HL-60 (cell line): ENCODE results near the gene FUZ.

ENCODE experiments used
- GABPA ChIP-seq: IDR thresholded peaks from 2 replicates; pipeline ENCODE4 v1.6.1; 2012; ENCODE audit warnings: low read depth
- POLR2AphosphoS5 ChIP-seq: IDR thresholded peaks from 2 replicates; pipeline ENCODE4 v1.6.1; 2012; ENCODE audit warnings: low read depth
- TF ChIP-seq, protein P1 (sequence below): IDR thresholded peaks from one replicate; pipeline ENCODE4 v1.5.1; 2011; ENCODE audit warnings: low read length, control low read depth, inconsistent platforms; ENCODE audit not compliant: insufficient read depth
- TF ChIP-seq, protein P2 (sequence below): IDR thresholded peaks from 2 replicates; pipeline ENCODE4 v1.6.1; 2012; ENCODE audit warnings: low read depth; ENCODE audit not compliant: insufficient replicate concordance

DNA sequence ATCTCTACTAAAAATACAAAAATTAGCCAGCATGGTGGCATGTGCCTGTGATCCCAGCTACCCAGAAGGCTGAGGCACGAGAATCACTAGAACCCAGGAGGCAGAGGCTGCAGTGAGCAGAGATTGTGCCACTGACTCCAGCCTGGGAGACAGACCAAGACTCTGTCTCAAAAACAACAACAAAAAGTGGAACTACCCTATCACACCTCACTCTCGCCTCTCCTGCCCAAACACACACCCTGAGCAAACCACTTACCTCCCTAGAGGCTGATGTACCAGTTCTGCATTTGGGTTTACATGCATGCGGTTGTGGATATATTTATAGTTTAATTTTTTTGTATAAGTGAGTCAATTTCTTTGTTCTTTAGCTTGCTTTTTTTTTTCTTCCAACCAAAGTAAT is 30.2 kb upstream of the FUZ start:
- TF ChIP-seq, protein P1, sequence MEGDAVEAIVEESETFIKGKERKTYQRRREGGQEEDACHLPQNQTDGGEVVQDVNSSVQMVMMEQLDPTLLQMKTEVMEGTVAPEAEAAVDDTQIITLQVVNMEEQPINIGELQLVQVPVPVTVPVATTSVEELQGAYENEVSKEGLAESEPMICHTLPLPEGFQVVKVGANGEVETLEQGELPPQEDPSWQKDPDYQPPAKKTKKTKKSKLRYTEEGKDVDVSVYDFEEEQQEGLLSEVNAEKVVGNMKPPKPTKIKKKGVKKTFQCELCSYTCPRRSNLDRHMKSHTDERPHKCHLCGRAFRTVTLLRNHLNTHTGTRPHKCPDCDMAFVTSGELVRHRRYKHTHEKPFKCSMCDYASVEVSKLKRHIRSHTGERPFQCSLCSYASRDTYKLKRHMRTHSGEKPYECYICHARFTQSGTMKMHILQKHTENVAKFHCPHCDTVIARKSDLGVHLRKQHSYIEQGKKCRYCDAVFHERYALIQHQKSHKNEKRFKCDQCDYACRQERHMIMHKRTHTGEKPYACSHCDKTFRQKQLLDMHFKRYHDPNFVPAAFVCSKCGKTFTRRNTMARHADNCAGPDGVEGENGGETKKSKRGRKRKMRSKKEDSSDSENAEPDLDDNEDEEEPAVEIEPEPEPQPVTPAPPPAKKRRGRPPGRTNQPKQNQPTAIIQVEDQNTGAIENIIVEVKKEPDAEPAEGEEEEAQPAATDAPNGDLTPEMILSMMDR = no peak
- TF ChIP-seq, protein P2, sequence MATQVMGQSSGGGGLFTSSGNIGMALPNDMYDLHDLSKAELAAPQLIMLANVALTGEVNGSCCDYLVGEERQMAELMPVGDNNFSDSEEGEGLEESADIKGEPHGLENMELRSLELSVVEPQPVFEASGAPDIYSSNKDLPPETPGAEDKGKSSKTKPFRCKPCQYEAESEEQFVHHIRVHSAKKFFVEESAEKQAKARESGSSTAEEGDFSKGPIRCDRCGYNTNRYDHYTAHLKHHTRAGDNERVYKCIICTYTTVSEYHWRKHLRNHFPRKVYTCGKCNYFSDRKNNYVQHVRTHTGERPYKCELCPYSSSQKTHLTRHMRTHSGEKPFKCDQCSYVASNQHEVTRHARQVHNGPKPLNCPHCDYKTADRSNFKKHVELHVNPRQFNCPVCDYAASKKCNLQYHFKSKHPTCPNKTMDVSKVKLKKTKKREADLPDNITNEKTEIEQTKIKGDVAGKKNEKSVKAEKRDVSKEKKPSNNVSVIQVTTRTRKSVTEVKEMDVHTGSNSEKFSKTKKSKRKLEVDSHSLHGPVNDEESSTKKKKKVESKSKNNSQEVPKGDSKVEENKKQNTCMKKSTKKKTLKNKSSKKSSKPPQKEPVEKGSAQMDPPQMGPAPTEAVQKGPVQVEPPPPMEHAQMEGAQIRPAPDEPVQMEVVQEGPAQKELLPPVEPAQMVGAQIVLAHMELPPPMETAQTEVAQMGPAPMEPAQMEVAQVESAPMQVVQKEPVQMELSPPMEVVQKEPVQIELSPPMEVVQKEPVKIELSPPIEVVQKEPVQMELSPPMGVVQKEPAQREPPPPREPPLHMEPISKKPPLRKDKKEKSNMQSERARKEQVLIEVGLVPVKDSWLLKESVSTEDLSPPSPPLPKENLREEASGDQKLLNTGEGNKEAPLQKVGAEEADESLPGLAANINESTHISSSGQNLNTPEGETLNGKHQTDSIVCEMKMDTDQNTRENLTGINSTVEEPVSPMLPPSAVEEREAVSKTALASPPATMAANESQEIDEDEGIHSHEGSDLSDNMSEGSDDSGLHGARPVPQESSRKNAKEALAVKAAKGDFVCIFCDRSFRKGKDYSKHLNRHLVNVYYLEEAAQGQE = no peak
- TF ChIP-seq GABPA (no peak), POLR2AphosphoS5 (no peak)
